Epidermal melanocyte (primary cell): Measurements from ENCODE around the gene PLSCR4.
A peak's percentile ranks its signal among the peaks of the same experiment; 100 is the strongest.

Experiments
- DNase-seq: peaks from one replicate; pipeline ENCODE4 v3.0.0; 2011; ENCODE audit warnings: low spot score; ENCODE audit not compliant: insufficient read length

Gene PLSCR4

GRCh38 chr3:146162561-146162960 is 88.3 kb downstream of the PLSCR4 start:
- no peak for DNase-seq

- DNase-seq, result no peak
These were observed 89.3 kb downstream of the PLSCR4 start for GRCh38 chr3:146161663-146162002.

GRCh38 chr3:146160964-146161662 is 89.8 kb downstream of the PLSCR4 start, which contains the start of gene PLOD2:
TSS of gene PLOD2 (minus strand) at chr3:146161184. CDS start at chr3:146160989, 195 bp downstream.
- DNase-seq, result peak; percentile 43

- no peak for DNase-seq
These were observed 90.5 kb downstream of the PLSCR4 start for GRCh38 chr3:146160321-146160963.

- DNase-seq, result no peak
These were observed 91.1 kb downstream of the PLSCR4 start for GRCh38 chr3:146159616-146160320.

- DNase-seq, result no peak
These were observed 91.9 kb downstream of the PLSCR4 start for GRCh38 chr3:146159037-146159436.

- no peak for DNase-seq
These were observed 93.4 kb downstream of the PLSCR4 start for GRCh38 chr3:146157325-146158060.

GRCh38 chr3:146156666-146157314 is 94.1 kb downstream of the PLSCR4 start:
- no peak for DNase-seq

GRCh38 chr3:146156095-146156494 is 94.8 kb downstream of the PLSCR4 start:
- no peak for DNase-seq

- no peak for DNase-seq
These were observed 95.9 kb downstream of the PLSCR4 start for GRCh38 chr3:146154995-146155394.

GRCh38 chr3:146154316-146154715 is 96.6 kb downstream of the PLSCR4 start:
- no peak for DNase-seq

GRCh38 chr3:146153429-146153828 is 97.5 kb downstream of the PLSCR4 start:
- no peak for DNase-seq

- no peak for DNase-seq
These were observed 98.1 kb downstream of the PLSCR4 start for GRCh38 chr3:146152834-146153233.

- DNase-seq, result no peak
These were observed 102.4 kb downstream of the PLSCR4 start for GRCh38 chr3:146148468-146148931.

GRCh38 chr3:146145642-146146041 is 105.3 kb downstream of the PLSCR4 start:
- DNase-seq, result no peak

- no peak for DNase-seq
These were observed 108.1 kb downstream of the PLSCR4 start for GRCh38 chr3:146142757-146143156.
